H1 (cell line): ENCODE results near the gene PLA2G2E. TPM values are rescaled to one million over a fixed set of nuclear protein-coding genes. Genes with fewer than 3 reads are reported as not detected.

Source experiments
- CTCF ChIA-PET: fragments of 300-600 bp; sonication (Branson Sonifier 250); formaldehyde crosslinking; loops from one replicate; lab custom pipeline; 2021; ENCODE audit not compliant: partially characterized antibody; lab: Charles Lee
- POLR2A ChIA-PET: fragments of 300-600 bp; sonication (Branson Sonifier 250); formaldehyde crosslinking; loops from one replicate; lab custom pipeline; 2021; ENCODE audit warnings: inconsistent platforms; ENCODE audit not compliant: partially characterized antibody; lab: Charles Lee
- DNase-seq, 2 experiments: peaks; one replicate each; pipeline versions ENCODE4 v3.0.0 to v3.0.0-alpha.2; 2010 to 2022; ENCODE audit warnings: low spot score in 2 of 2, low read depth in 1 of 2, mixed read lengths in 1 of 2
- FAIRE-seq: peaks from 2 replicates; lab custom pipeline; 2011; peaks lifted over from hg19 to GRCh38; lab: Jason Lieb, UNC
- H2AFZ ChIP-seq: 2 replicates; pipeline ENCODE4 v1.8.1; 2012; ENCODE audit warnings: low read length, inconsistent platforms
- H2AK5ac ChIP-seq: 2 replicates; pipeline ENCODE4 v1.6.1; 2013; ENCODE audit warnings: low read depth, low read length
- H2BK120ac ChIP-seq: replicated peaks from 2 replicates; pipeline ENCODE3; 2013; ENCODE audit warnings: low read depth, low read length, inconsistent platforms
- H2BK12ac ChIP-seq: 2 replicates; pipeline ENCODE4 v1.6.1; 2013; ENCODE audit warnings: low read depth, low read length
- H2BK15ac ChIP-seq: 2 replicates; pipeline ENCODE4 v1.6.1; 2013; ENCODE audit warnings: low read length
- H2BK20ac ChIP-seq: 2 replicates; pipeline ENCODE4 v1.6.1; 2013; ENCODE audit warnings: low read length
- H2BK5ac ChIP-seq: 2 replicates; pipeline ENCODE4 v1.6.1; 2013; ENCODE audit warnings: low read depth, low read length
- H3K14ac ChIP-seq: 2 replicates; pipeline ENCODE4 v1.6.1; 2013; ENCODE audit warnings: inconsistent platforms; ENCODE audit not compliant: insufficient read length
- H3K18ac ChIP-seq: 2 replicates; pipeline ENCODE4 v1.6.1; 2013; ENCODE audit warnings: low read length; ENCODE audit errors: extremely low read depth
- H3K23ac ChIP-seq: 2 replicates; pipeline ENCODE4 v1.6.1; 2013; ENCODE audit warnings: inconsistent platforms; ENCODE audit not compliant: insufficient read length
- H3K23me2 ChIP-seq: 2 replicates; pipeline ENCODE4 v1.6.1; 2013; ENCODE audit warnings: low read depth, low read length
- H3K27ac ChIP-seq: 2 replicates; pipeline ENCODE4 v1.6.1; 2011; ENCODE audit warnings: low read depth, low read length, inconsistent platforms
- H3K27me3 ChIP-seq, 4 experiments: replicated peaks in 1 of 4; 1 replicate in 1 of 4; 2 replicates in 3 of 4; pipeline versions ENCODE4 v1.6.1 to v1.8.1; 2011 to 2013; ENCODE audit warnings: low read length in 3 of 4, mild to moderate bottlenecking in 3 of 4, inconsistent platforms in 2 of 4, mixed read lengths in 2 of 4, moderate library complexity in 1 of 4; ENCODE audit not compliant: control insufficient read depth in 3 of 4, insufficient read depth in 3 of 4; ENCODE audit errors: extremely low read depth in 1 of 4
- H3K36me3 ChIP-seq, 4 experiments: 2 replicates each; pipeline versions ENCODE4 v1.6.1 to v1.8.1; 2011 to 2013; ENCODE audit warnings: mild to moderate bottlenecking in 4 of 4, low read length in 3 of 4, moderate library complexity in 2 of 4, control low read depth in 1 of 4, inconsistent platforms in 1 of 4; ENCODE audit not compliant: insufficient read depth in 4 of 4, control insufficient read depth in 2 of 4
- H3K4ac ChIP-seq: replicated peaks from 2 replicates; pipeline ENCODE3; 2013; ENCODE audit warnings: low read length, low read depth, mixed read lengths, inconsistent platforms; ENCODE audit not compliant: insufficient read length
- H3K4me1 ChIP-seq, 4 experiments: replicated peaks in 1 of 4; 1 replicate in 1 of 4; 2 replicates in 3 of 4; pipeline versions ENCODE4 v1.6.1 to v1.8.1; 2011 to 2013; ENCODE audit warnings: low read length in 3 of 4, inconsistent platforms in 2 of 4, mixed read lengths in 1 of 4; ENCODE audit not compliant: insufficient read depth in 4 of 4, control insufficient read depth in 3 of 4
- H3K4me2 ChIP-seq, 2 experiments: 2 replicates each; pipeline versions ENCODE4 v1.6.1 to v1.8.1; 2011 to 2013; ENCODE audit warnings: low read depth in 2 of 2, low read length in 2 of 2, control low read depth in 1 of 2, inconsistent platforms in 1 of 2, mild to moderate bottlenecking in 1 of 2; ENCODE audit not compliant: insufficient read depth in 1 of 2
- H3K4me3 ChIP-seq, 4 experiments: fragments of 200-600, 300-600 bp in 1 of 4; sonication (generic), shearing (Covaris generic), sonication (Bioruptor Twin) in 1 of 4; 2 replicates each; pipeline versions ENCODE4 v1.5.1 to v1.8.1; 2011 to 2016; ENCODE audit warnings: low read length in 4 of 4, low read depth in 3 of 4, control low read depth in 2 of 4, inconsistent platforms in 2 of 4, mild to moderate bottlenecking in 2 of 4, mixed read lengths in 1 of 4, moderate library complexity in 1 of 4; ENCODE audit not compliant: insufficient read depth in 2 of 4; ENCODE audit errors: extremely low read depth in 1 of 4
- H3K56ac ChIP-seq: replicated peaks from 2 replicates; pipeline ENCODE3; 2013; ENCODE audit warnings: low read depth, mild to moderate bottlenecking, mixed read lengths, low read length, inconsistent platforms; ENCODE audit not compliant: insufficient read length
- H3K79me1 ChIP-seq: 2 replicates; pipeline ENCODE4 v1.6.1; 2013; ENCODE audit warnings: low read depth, low read length, control low read depth
- H3K79me2 ChIP-seq, 2 experiments: 2 replicates each; pipeline versions ENCODE4 v1.6.1 to v1.8.1; 2012 to 2013; ENCODE audit warnings: low read length in 2 of 2, mild to moderate bottlenecking in 2 of 2, inconsistent platforms in 1 of 2; ENCODE audit not compliant: insufficient read depth in 2 of 2, control insufficient read depth in 1 of 2
- H3K9ac ChIP-seq, 4 experiments: replicated peaks in 1 of 4; 1 replicate in 1 of 4; 2 replicates in 3 of 4; pipeline versions ENCODE4 v1.6.1 to v1.8.1; 2011 to 2013; ENCODE audit warnings: low read depth in 3 of 4, low read length in 3 of 4, control low read depth in 2 of 4, mild to moderate bottlenecking in 2 of 4, moderate library complexity in 2 of 4, inconsistent platforms in 1 of 4; ENCODE audit errors: extremely low read depth in 1 of 4
- H3K9me3 ChIP-seq, 2 experiments: 2 replicates each; pipeline versions ENCODE4 v1.6.1 to v1.8.1; 2012 to 2013; ENCODE audit warnings: mild to moderate bottlenecking in 2 of 2, moderate library complexity in 2 of 2, control low read depth in 1 of 2, inconsistent platforms in 1 of 2, low read depth in 1 of 2, low read length in 1 of 2, mixed read lengths in 1 of 2; ENCODE audit not compliant: insufficient read depth in 2 of 2
- H4K20me1 ChIP-seq, 2 experiments: replicated peaks in 1 of 2; 2 replicates each; pipeline versions ENCODE3 to v1.8.1; 2011 to 2013; ENCODE audit warnings: inconsistent platforms in 2 of 2, low read length in 2 of 2, mild to moderate bottlenecking in 1 of 2; ENCODE audit not compliant: insufficient read depth in 2 of 2, control insufficient read depth in 1 of 2
- H4K5ac ChIP-seq: 2 replicates; pipeline ENCODE4 v1.6.1; 2013; ENCODE audit warnings: low read length, low read depth, mixed read lengths, inconsistent platforms; ENCODE audit not compliant: insufficient read length
- H4K8ac ChIP-seq: 2 replicates; pipeline ENCODE4 v1.8.0; 2013; ENCODE audit warnings: mild to moderate bottlenecking, moderate library complexity, low read length, inconsistent platforms; ENCODE audit not compliant: insufficient read depth; ENCODE audit errors: extremely low read depth
- H4K91ac ChIP-seq: replicated peaks from 2 replicates; pipeline ENCODE3; 2013; ENCODE audit warnings: low read length, mixed read lengths, inconsistent platforms; ENCODE audit not compliant: insufficient read length
- SAP30 ChIP-seq: fragments of 300-600 bp; sonication (generic); IDR thresholded peaks from 2 replicates; pipeline ENCODE4 v1.7.1; 2012; ENCODE audit warnings: low read length, moderate library complexity, mild to moderate bottlenecking, inconsistent platforms; ENCODE audit not compliant: insufficient read depth, insufficient replicate concordance
- SRF ChIP-seq: IDR thresholded peaks from 2 replicates; pipeline ENCODE4 v1.6.1; 2011; ENCODE audit warnings: mild to moderate bottlenecking, low read depth, low read length, moderate library complexity
- TCF12 ChIP-seq: IDR thresholded peaks from 2 replicates; pipeline ENCODE4 v1.6.1; 2011; ENCODE audit warnings: low read depth, mild to moderate bottlenecking, low read length
- WGBS, 2 experiments: shearing (Covaris generic) in 1 of 2; methylation state at CpG; one replicate each; pipeline versions ENCODE4 v1.1.6 to v1.1.7; 2013 to 2015; ENCODE audit warnings: low lambda C conversion rate in 2 of 2, mixed read lengths in 2 of 2, inconsistent platforms in 1 of 2, low coverage in 1 of 2, missing lambda C conversion rate in 1 of 2; ENCODE audit not compliant: insufficient replicate concordance in 2 of 2, insufficient coverage in 1 of 2, insufficient read length in 1 of 2; ENCODE audit errors: extremely low coverage in 1 of 2, missing lambda C conversion rate in 1 of 2; 5-methylcytosine and 5-hydroxymethylcytosine counted together
- polyA plus RNA-seq, 7 experiments: library from polyadenylated mRNA; depleted of rRNA in 3 of 7; stranded (reverse) in 5 of 7; unstranded in 2 of 7; fragments of >200 nt in 5 of 7; fragments of 200-250 nt in 2 of 7; gene quantifications; 1 replicate in 5 of 7; 2 replicates in 1 of 7; 4 replicates in 1 of 7; pipeline versions ENCODE4 v1.2.1 to v1.2.3, GENCODE V29; 2011 to 2013; ENCODE audit warnings: missing spikeins in 2 of 7, mixed read lengths in 2 of 7
- total RNA-seq: library from RNA; stranded (reverse); fragmentation: NEBNext Ultra II Directional; extraction: Animal tissue kit (Norgen Biotek cat#: 25700); gene quantifications from 2 replicates; pipeline ENCODE4 v1.2.1, GENCODE V29; 2021

The PLA2G2E gene
- total and polyA plus RNA-seq, 2 of the 8 experiments (the other 6 are each of a cell fraction or from before 2014, with no cell fraction given): not detected

DNA sequence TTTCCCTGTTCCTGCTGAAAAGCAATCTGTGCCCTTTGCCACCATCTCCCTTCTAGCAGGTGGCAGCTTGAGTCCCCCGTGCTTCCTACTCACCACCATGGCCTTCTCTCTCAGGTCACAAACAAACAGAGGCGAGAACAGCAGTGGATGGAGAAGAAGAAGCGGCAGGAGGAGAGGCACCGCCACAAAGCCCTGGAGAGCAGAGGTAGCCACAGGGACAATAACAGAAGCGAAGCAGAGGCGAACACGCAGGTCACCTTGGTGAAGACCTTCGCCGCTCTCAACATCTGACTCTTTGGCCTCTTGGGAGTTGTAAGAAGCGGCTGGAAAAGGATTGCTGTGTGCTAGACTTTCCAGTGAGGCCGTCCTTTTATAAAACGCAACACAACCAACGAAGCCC, 16.0 kb downstream of the PLA2G2E start:
- Histone ChIP-seq H3K9me3 (no peaks in the 10 kb centered on the region), H3K79me1 (no peaks in the 10 kb centered on the region), H4K91ac (no peak overlapping the region), H2BK20ac (no peak overlapping the region), H2AFZ (no peak overlapping the region), H2BK5ac (no peak overlapping the region), H4K20me1 (peaks cover 0 to 7% of the 10 kb centered on the region in 2 experiments), H3K27me3 (no peaks in the 10 kb centered on the region), H3K4me3 (no peak overlapping the region), H3K9ac (no peak overlapping the region), H3K23ac (no peak overlapping the region), H4K5ac (no peak overlapping the region), H3K23me2 (no peaks in the 10 kb centered on the region), H2BK15ac (no peak overlapping the region), H2BK12ac (no peak overlapping the region), H3K4me2 (no peak overlapping the region), H2AK5ac (no peak overlapping the region), H3K14ac (no peak overlapping the region), H2BK120ac (no peak overlapping the region), H3K36me3 (peaks cover 25 to 75% (median 65%) of the 10 kb centered on the region in 4 experiments), H3K4me1 (no peaks in the 10 kb centered on the region), H3K27ac (no peak overlapping the region), H3K56ac (no peak overlapping the region), H3K79me2 (no peaks in the 10 kb centered on the region), H3K18ac (no peak overlapping the region), H4K8ac (no peak overlapping the region), H3K4ac (no peak overlapping the region)
- 94% methylated on average over 13 of the region's 13 CpGs; no CpG with 5 or more reads in 1 of the 2 experiments for WGBS, 2 experiments
- no peak for FAIRE-seq
- POLR2A ChIA-PET: no interaction called here
- TF ChIP-seq SRF (no peak), SAP30 (no peak), TCF12 (no peak)
- CTCF ChIA-PET: interaction anchor here (1.4 kb wide), 1 partner anchor 289 kb away, joined by 3 read pairs; no protein-coding TSS in a partner anchor
- DNase-seq: no peak
